ENCODE measurements around the gene TRIM58. TPM values are rescaled to one million over a fixed set of nuclear protein-coding genes. Genes with fewer than 3 reads are reported as not detected.

Gene TRIM58, protein sequence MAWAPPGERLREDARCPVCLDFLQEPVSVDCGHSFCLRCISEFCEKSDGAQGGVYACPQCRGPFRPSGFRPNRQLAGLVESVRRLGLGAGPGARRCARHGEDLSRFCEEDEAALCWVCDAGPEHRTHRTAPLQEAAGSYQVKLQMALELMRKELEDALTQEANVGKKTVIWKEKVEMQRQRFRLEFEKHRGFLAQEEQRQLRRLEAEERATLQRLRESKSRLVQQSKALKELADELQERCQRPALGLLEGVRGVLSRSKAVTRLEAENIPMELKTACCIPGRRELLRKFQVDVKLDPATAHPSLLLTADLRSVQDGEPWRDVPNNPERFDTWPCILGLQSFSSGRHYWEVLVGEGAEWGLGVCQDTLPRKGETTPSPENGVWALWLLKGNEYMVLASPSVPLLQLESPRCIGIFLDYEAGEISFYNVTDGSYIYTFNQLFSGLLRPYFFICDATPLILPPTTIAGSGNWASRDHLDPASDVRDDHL
- total RNA-seq: under 1 TPM; 0.14 to 0.99 TPM

DNA sequence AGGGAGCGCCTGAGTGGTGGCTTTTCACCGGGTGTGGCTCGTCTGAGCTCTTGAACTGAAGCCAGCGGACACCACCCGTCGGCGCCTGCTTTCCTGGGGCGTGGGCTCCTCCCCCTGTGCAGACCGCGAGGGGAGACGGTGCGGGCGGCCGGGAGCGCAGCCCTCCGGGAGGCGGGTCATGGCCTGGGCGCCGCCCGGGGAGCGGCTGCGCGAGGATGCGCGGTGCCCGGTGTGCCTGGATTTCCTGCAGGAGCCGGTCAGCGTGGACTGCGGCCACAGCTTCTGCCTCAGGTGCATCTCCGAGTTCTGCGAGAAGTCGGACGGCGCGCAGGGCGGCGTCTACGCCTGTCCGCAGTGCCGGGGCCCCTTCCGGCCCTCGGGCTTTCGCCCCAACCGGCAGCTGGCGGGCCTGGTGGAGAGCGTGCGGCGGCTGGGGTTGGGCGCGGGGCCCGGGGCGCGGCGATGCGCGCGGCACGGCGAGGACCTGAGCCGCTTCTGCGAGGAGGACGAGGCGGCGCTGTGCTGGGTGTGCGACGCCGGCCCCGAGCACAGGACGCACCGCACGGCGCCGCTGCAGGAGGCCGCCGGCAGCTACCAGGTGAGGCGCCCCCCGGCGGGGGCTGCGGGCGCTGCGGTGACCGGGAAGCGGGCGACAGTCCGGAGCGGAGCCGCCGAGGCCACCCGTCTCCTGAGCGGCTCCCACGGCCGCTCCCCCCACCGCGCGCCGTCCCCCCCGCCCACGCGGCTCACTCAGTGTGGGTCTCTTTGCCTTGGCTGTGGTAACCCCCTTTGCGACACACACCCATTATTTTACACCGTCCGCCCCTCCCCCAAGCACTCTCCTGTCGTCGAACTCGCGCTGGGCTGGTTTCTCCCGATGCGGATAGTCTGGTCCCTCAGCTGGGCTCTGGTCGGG, at the start of gene TRIM58:
Gene TRIM58, plus strand, starts transcription at position 119 of the 916 bp plus-strand sequence. Its CDS starts 60 bp downstream, at position 179.
- Histone ChIP-seq H3K27ac (no peak within 1 kb of the TSS), H3K27me3 (replicated peaks; ENCODE audit: insufficient read depth) (no peaks in the 10 kb centered on the region), H3K4me3 (peak within 1 kb of the TSS; percentile 58), H3K36me3 (no peaks in the 10 kb centered on the region), H3K9me3 (no peaks in the 10 kb centered on the region), H3K4me1 (ENCODE audit: control insufficient read depth in 1 of 2, low read depth in 2 of 2) (no peaks in the 10 kb centered on the region)
- TF ChIP-seq, protein P1, sequence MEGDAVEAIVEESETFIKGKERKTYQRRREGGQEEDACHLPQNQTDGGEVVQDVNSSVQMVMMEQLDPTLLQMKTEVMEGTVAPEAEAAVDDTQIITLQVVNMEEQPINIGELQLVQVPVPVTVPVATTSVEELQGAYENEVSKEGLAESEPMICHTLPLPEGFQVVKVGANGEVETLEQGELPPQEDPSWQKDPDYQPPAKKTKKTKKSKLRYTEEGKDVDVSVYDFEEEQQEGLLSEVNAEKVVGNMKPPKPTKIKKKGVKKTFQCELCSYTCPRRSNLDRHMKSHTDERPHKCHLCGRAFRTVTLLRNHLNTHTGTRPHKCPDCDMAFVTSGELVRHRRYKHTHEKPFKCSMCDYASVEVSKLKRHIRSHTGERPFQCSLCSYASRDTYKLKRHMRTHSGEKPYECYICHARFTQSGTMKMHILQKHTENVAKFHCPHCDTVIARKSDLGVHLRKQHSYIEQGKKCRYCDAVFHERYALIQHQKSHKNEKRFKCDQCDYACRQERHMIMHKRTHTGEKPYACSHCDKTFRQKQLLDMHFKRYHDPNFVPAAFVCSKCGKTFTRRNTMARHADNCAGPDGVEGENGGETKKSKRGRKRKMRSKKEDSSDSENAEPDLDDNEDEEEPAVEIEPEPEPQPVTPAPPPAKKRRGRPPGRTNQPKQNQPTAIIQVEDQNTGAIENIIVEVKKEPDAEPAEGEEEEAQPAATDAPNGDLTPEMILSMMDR (IDR thresholded peaks at IDR 0.05): no peak
- ATAC-seq (ENCODE audit: insufficient number of reproducible peaks, low FRiP score, low read depth): no peak
- no peak for DNase-seq (ENCODE audit: low spot score)

DNA sequence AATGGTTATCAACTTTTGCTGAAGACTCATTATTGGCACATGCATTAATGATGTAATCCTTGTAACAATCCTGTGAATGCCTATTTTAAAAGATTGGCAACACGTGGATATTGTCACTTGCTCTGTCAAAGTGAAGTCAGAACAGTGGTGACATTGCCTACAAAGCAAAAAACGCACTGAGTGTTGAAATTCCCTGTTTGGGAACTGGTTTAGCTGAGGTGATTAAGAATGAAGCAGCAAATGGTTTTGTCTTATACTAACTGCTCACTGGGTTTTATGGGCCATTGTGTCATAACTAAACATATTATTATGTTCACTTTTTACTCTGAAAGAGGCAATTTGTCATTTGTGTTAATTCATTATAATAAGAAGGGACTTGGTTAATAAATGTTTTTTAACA, 44.4 kb upstream of the TRIM58 start:
- TF ChIP-seq, protein P1 (IDR thresholded peaks at IDR 0.05): no peak
- Histone ChIP-seq H3K9me3 (no peaks in the 10 kb centered on the region), H3K27me3 (replicated peaks; ENCODE audit: insufficient read depth) (no peaks in the 10 kb centered on the region), H3K4me3 (no peak overlapping the region), H3K36me3 (no peaks in the 10 kb centered on the region), H3K27ac (no peak overlapping the region), H3K4me1 (ENCODE audit: control insufficient read depth in 1 of 2, low read depth in 2 of 2) (no peaks in the 10 kb centered on the region)
- ATAC-seq (ENCODE audit: insufficient number of reproducible peaks, low FRiP score, low read depth) (no peak), DNase-seq (ENCODE audit: low spot score) (no peak)

DNA sequence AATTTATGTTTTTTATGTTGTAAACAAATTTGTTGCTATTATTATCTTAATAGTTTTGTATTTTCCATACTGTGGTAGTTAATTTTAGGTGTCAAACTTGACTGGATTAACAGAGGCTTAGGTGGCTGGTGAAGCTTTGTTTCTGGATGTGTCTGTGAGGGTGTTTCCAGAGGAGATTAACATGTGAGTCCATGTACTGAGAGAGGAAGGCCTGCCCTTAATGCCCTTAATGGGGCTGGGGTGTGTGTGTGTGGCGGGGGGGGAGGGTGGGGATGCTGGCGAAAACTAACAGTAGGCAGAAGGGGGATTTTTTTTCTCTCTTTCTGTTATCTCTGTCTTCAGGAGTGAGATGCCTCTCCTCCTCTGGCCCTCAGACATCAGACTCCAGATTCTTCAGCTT, 34.9 kb upstream of the TRIM58 start:
- H3K4me3 ChIP-seq: no peak overlapping the region
- ATAC-seq (ENCODE audit: insufficient number of reproducible peaks, low FRiP score, low read depth) (no peak), DNase-seq (ENCODE audit: low spot score) (no peak)
- no peaks in the 10 kb centered on the region for H3K27me3 ChIP-seq (replicated peaks; ENCODE audit: insufficient read depth)
- H3K27ac ChIP-seq: no peak overlapping the region
- no peaks in the 10 kb centered on the region for H3K36me3 ChIP-seq
- no peaks in the 10 kb centered on the region for H3K4me1 ChIP-seq (ENCODE audit: control insufficient read depth in 1 of 2, low read depth in 2 of 2)
- TF ChIP-seq, protein P1 (IDR thresholded peaks at IDR 0.05): no peak
- no peaks in the 10 kb centered on the region for H3K9me3 ChIP-seq

DNA sequence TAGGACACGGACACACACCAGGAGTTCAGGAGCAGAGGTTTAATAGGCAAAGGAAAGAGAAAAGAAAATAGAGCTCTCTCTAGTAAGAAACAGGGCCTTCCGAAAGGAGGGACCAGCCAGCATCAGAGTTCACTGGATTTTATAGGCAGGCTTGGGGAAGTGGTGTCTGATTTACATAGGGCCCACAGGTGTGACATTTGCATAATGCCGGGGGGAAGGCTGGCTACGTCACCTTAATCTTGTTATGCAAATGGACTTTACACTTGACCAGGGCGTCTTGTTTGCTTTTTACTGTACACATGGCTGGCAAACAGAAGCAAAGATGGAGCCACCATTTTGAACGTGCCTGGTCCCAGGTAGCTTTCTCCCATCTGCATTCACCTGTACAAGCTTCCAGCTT, 33.0 kb upstream of the TRIM58 start, which contains the start of gene OR14A16:
Gene OR14A16, minus strand, starts transcription at position 97 of the 400 bp plus-strand sequence. CDS start 8,390 bp downstream, outside the sequence.
- no peaks in the 10 kb centered on the region for H3K4me1 ChIP-seq (ENCODE audit: control insufficient read depth in 1 of 2, low read depth in 2 of 2)
- no peaks in the 10 kb centered on the region for H3K9me3 ChIP-seq
- DNase-seq (ENCODE audit: low spot score) (no peak), ATAC-seq (ENCODE audit: insufficient number of reproducible peaks, low FRiP score, low read depth) (no peak)
- TF ChIP-seq, protein P1 (IDR thresholded peaks at IDR 0.05): no peak
- H3K36me3 ChIP-seq: no peaks in the 10 kb centered on the region
- H3K27ac ChIP-seq: no peak within 1 kb of the TSS
- no peak within 1 kb of the TSS for H3K4me3 ChIP-seq
- H3K27me3 ChIP-seq (replicated peaks; ENCODE audit: insufficient read depth): no peaks in the 10 kb centered on the region

DNA sequence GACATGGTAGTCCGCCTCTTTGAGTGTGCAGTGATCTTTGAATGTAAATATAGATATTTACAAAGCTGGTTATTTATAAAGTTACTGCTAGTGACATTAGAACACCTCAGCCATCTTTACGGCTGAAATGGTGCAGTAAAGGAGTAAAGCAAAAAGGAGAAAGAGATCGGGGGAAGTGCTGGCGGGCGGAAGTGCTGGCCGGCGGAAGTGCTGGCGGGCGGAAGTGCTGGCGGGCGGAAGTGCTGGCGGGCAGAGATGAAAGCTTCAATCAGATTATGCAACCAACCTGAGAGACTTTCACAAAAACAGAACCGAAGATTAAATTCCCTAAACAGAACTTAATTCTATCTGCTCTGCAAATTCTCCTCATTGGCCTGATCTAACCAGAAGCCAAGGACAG, 31.6 kb upstream of the TRIM58 start:
- Histone ChIP-seq H3K36me3 (no peaks in the 10 kb centered on the region), H3K4me3 (no peak overlapping the region), H3K4me1 (ENCODE audit: control insufficient read depth in 1 of 2, low read depth in 2 of 2) (no peaks in the 10 kb centered on the region), H3K9me3 (no peaks in the 10 kb centered on the region), H3K27ac (no peak overlapping the region), H3K27me3 (replicated peaks; ENCODE audit: insufficient read depth) (no peaks in the 10 kb centered on the region)
- ATAC-seq (ENCODE audit: insufficient number of reproducible peaks, low FRiP score, low read depth): no peak
- DNase-seq (ENCODE audit: low spot score): no peak
- TF ChIP-seq, protein P1 (IDR thresholded peaks at IDR 0.05): no peak

Data from thoracic aorta (tissue), 2 donors.